Measurements from ENCODE around the gene BACE1-AS.

The BACE1-AS gene

DNA sequence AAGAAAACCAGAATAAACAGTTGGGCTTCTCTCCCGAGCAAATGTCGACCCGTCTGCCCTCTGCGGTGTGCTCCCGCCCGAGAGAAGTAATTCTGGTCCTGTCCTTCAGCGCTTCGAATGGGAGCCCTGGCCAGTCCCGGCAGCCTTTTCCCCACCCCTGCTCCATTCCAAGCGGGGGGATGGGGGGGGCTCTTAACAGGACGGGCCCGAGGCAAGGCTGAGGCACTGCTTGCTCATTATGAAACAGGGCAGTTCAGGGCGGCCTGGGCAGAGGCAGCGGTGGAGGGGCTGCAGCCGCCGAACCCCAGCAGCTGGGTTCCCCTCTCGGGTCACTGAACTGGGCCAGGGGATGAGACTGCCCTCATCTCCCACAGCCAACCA, 9.1 kb downstream of the BACE1-AS start:
- TF ChIP-seq, protein P1, sequence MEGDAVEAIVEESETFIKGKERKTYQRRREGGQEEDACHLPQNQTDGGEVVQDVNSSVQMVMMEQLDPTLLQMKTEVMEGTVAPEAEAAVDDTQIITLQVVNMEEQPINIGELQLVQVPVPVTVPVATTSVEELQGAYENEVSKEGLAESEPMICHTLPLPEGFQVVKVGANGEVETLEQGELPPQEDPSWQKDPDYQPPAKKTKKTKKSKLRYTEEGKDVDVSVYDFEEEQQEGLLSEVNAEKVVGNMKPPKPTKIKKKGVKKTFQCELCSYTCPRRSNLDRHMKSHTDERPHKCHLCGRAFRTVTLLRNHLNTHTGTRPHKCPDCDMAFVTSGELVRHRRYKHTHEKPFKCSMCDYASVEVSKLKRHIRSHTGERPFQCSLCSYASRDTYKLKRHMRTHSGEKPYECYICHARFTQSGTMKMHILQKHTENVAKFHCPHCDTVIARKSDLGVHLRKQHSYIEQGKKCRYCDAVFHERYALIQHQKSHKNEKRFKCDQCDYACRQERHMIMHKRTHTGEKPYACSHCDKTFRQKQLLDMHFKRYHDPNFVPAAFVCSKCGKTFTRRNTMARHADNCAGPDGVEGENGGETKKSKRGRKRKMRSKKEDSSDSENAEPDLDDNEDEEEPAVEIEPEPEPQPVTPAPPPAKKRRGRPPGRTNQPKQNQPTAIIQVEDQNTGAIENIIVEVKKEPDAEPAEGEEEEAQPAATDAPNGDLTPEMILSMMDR (IDR thresholded peaks at IDR 0.05; ENCODE audit: low read depth, low read length, missing control alignments) = no peak
- no peak for DNase-seq (ENCODE audit: low read depth)
- no peak overlapping the region for H3K4me3 ChIP-seq (ENCODE audit: low read depth, low read length)

DNA sequence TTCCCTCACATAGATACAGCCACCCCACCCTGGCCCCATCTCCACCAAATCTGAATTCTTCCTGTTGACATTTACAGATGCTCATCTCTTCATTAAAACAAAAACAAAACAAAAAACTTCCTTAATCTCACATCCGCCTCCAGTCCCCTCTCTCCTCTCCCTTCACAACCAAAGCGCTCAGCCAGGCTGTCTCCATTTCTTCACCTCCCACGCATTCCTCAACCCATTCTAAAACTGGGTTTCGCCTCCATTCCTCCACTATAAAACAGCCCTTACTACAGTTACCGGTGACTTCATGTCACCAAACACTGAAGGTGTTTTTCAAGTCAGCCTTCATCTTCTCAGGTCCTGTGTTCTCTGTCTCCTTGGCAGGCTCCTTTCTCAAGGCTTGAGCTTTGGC, 9.6 kb downstream of the BACE1-AS start:
- TF ChIP-seq, protein P1 (IDR thresholded peaks at IDR 0.05; ENCODE audit: low read depth, low read length, missing control alignments) = no peak
- no peak for DNase-seq (ENCODE audit: low read depth)
- no peak overlapping the region for H3K4me3 ChIP-seq (ENCODE audit: low read depth, low read length)

DNA sequence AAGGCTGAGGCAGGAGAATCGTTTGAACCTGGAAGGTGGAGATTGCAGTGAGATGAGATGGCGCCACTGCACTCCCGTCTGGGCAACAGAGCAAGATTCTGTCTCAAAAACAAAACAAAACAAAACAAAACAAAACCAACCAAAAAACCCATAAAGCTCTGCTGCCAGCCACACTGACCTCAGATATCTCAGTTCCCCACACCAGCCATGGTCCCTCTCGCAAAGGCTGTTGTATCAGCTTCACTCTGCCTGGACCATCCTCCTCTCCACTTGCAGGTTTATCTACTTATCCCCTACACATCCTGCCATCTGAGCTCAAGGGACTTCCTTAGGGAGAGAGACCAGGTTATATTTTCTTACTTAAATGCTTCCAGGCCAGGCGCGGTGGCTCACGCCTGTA, 11.1 kb downstream of the BACE1-AS start:
- no peak overlapping the region for H3K4me3 ChIP-seq (ENCODE audit: low read depth, low read length)
- TF ChIP-seq, protein P1 (IDR thresholded peaks at IDR 0.05; ENCODE audit: low read depth, low read length, missing control alignments) = no peak
- no peak for DNase-seq (ENCODE audit: low read depth)

DNA sequence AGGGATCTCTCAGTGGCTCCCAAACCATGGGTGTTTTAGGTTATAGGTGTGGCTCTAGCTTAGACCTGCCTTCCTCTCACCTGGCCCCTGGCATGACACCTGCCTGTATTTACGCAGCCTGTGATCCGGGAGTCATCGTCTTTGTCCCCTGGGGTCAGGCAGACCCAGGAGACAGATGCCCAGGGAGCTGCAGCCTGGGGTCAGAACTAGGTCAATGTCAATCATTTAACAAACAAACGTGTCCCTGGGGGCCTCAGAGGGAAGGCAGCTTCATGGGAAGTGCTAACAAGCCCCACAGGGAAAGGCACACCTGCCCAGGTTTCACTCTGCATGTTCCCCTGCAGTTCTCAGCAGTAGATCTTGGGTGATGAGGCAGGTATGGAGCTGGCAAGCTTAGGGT, 12.0 kb downstream of the BACE1-AS start:
- no peak overlapping the region for H3K4me3 ChIP-seq (ENCODE audit: low read depth, low read length)
- TF ChIP-seq, protein P1 (IDR thresholded peaks at IDR 0.05; ENCODE audit: low read depth, low read length, missing control alignments) = no peak
- DNase-seq (ENCODE audit: low read depth) = no peak

DNA sequence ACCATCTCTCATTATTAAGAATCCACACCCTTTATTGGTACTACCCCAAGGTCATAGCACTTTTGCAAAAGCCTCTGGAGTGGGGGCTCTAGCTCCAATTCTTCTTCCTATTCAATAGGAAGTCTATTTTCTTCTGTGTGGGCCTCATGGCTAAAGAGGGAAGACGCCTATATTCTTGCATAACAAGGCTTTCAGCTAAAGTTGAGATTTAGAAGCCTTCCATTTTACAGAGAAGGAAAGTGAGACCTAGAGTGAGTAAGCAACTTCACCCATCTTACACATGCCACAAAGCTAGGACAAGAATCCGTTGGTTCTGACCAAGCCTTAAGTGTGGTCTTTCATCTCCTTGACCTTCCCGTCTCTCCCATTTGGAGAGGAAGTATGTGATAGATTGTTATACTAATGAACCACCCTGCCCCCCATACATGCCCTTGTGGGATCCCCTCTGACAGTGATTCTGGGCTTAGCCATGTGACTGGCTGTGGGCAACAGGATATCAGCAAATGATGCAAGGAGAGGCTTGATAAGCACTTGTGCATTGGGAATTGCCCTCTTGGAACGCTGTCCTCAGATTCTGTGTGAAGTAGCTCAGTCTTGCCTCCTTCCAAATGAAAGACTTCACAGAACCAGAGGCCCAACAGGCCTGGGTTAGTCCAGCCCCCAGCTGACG, 12.6 kb downstream of the BACE1-AS start:
- no peak for DNase-seq (ENCODE audit: low read depth)
- TF ChIP-seq, protein P1 (IDR thresholded peaks at IDR 0.05; ENCODE audit: low read depth, low read length, missing control alignments) = no peak
- no peak overlapping the region for H3K4me3 ChIP-seq (ENCODE audit: low read depth, low read length)

DNA sequence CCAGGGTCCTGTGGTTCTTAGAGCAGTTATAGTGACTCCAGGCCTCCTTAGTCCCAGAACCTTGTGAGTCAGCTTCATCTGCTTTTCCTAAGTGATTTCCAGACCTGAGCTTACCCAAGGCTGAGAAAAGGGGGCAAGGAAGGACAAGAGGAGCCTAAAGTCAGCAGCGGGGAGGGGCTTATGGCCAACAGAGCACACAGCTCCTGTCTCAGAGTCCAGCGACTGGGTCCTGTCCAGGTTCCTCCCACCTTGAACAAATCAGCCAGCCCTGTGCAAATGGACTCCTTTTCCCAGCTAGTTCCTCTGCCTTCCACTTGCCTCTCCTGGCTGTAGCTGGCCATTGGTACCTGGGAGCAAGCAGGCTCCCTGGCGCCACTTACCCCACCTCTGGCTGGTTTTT, 14.0 kb downstream of the BACE1-AS start:
- TF ChIP-seq, protein P1 (IDR thresholded peaks at IDR 0.05; ENCODE audit: low read depth, low read length, missing control alignments) = no peak
- H3K4me3 ChIP-seq (ENCODE audit: low read depth, low read length) = no peak overlapping the region
- no peak for DNase-seq (ENCODE audit: low read depth)

DNA sequence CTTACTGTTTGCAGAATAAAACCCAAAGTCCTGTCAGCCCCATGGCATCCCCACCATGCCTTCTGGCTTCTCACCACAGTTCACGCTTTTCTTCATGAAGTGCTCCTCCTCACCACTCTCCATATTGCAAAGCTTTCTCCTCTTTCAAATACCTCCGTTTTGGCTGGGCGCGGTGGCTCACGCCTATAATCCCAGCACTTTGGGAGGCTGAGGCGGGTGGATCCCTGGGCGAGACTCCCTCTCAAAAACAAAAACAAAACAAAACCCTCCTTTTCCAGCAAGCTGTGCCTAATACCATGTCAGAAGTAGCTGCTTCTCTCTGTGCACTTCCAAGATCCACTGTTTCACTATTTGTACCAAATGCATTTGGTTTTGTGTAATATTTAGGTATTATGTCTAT, 18.2 kb downstream of the BACE1-AS start:
- no peak overlapping the region for H3K4me3 ChIP-seq (ENCODE audit: low read depth, low read length)
- TF ChIP-seq, protein P1 (IDR thresholded peaks at IDR 0.05; ENCODE audit: low read depth, low read length, missing control alignments) = no peak
- no peak for DNase-seq (ENCODE audit: low read depth)

All from GM12864 (cell line).